Ishikawa (cell line): ENCODE data around the gene EIF2A.

Experiments
- EP300 ChIP-seq: IDR thresholded peaks from 2 replicates; pipeline ENCODE4 v1.6.1; 2012; ENCODE audit warnings: borderline replicate concordance
- MAX ChIP-seq: IDR thresholded peaks from 2 replicates; pipeline ENCODE4 v1.6.1; 2012
- USF1 ChIP-seq: IDR thresholded peaks from 2 replicates; pipeline ENCODE4 v1.6.1; 2012

GRCh38 chr3:150589759-150590158 is 43.2 kb downstream of the EIF2A start:
- TF ChIP-seq EP300 (no peak), USF1 (no peak), MAX (no peak)
